ENCODE measurements around the gene GRID1.

GRID1 gene

DNA sequence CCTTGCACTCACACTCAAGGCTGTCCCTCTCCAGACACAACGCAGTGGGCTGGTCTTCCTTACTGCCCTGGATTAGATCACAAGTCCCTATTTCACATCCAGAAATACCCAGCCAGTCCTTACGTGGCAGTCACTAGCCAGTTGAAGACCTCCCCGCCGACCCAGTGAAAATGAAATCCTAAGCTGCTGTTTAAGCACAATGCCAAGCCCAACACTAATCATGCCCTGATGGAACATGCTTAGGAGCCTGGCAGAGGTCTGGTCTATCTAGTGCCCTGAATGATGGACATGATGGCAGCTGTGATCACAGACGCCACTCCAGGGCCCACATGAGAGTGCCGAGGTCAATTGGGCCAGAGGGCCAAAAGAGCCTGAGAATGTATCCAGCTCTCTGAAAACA lies 389.0 kb downstream of the GRID1 start:
- DNase-seq (ENCODE audit: insufficient read length, low spot score): no peak
- no peak for FAIRE-seq
- TF ChIP-seq POLR2AphosphoS5 (IDR thresholded peaks at IDR 0.05; ENCODE audit: low read depth, low read length): no peak

DNA sequence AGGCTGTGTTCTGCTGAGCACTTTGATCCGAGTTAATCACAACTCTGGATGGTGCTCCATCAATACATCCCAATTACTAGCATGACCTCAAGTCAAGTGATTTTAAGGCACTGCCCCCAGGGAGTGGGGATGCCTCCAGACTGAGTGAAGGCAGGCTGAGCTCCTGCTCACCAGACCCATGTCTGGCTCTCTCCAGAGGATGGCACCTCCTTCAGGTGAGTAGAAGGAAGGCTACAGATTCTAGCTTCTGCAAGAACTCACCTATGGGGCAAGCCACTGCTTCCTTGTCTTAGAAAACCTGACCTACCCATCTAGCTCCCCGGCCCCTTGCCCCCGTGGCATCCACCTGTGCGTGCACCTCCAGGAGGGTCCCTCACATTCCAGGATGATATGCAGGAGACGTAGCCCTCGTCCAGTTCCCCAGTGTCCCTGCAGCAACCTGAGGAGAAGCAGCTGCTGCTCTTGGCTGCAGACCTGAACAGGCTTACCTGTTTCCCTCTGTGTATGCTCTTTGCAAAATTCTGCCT lies 390.3 kb downstream of the GRID1 start:
- FAIRE-seq (no peak), DNase-seq (ENCODE audit: insufficient read length, low spot score) (no peak)
- TF ChIP-seq TAF1 (IDR thresholded peaks at IDR 0.05; ENCODE audit: low read depth, low read length) (no peak), POU2F2 (IDR thresholded peaks at IDR 0.05; ENCODE audit: low read depth, low read length) (no peak), PAX5 (IDR thresholded peaks at IDR 0.05; ENCODE audit: insufficient read depth, low read length, severe bottlenecking) (no peak), SPI1 (IDR thresholded peaks at IDR 0.05; ENCODE audit: low read depth, low read length) (no peak), POLR2AphosphoS5 (IDR thresholded peaks at IDR 0.05; ENCODE audit: low read depth, low read length) (no peak), POLR2A (IDR thresholded peaks at IDR 0.05; ENCODE audit: low read depth, low read length) (no peak)

- DNase-seq (ENCODE audit: insufficient read length, low spot score) (no peak), FAIRE-seq (no peak)
- no peak for TF ChIP-seq SPI1 (IDR thresholded peaks at IDR 0.05; ENCODE audit: low read depth, low read length)
- no peak for TF ChIP-seq PAX5 (IDR thresholded peaks at IDR 0.05; ENCODE audit: insufficient read depth, low read length, severe bottlenecking)
- TF ChIP-seq POLR2AphosphoS5 (IDR thresholded peaks at IDR 0.05; ENCODE audit: low read depth, low read length): no peak
- no peak for TF ChIP-seq POLR2A (IDR thresholded peaks at IDR 0.05; ENCODE audit: low read depth, low read length)
- no peak for TF ChIP-seq TAF1 (IDR thresholded peaks at IDR 0.05; ENCODE audit: low read depth, low read length)
- TF ChIP-seq POU2F2 (IDR thresholded peaks at IDR 0.05; ENCODE audit: low read depth, low read length): no peak
Measured at GRCh38 chr10:85971494-85971893, 395.1 kb downstream of the GRID1 start.

DNA sequence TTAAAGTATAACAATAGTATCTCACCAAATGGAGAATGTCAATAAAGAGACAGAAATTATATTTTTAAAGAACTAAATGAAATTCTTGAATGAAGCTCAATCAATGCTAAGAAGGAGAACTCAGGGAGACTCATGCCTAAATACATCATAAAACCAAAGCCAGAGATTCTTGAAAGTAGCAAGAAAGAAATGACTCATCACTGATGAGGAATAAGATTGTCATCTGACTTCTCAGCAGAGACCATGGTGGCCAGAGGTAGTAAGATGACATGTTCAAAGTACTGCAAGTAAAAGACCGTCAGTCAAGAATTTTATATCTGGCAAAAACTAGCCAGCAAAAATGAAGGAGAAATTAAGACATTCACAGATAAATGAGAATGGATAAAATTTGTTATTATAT lies 399.0 kb downstream of the GRID1 start:
- FAIRE-seq (no peak), DNase-seq (ENCODE audit: insufficient read length, low spot score) (no peak)
- no peak for TF ChIP-seq POLR2AphosphoS5 (IDR thresholded peaks at IDR 0.05; ENCODE audit: low read depth, low read length)
- no peak for TF ChIP-seq PAX5 (IDR thresholded peaks at IDR 0.05; ENCODE audit: insufficient read depth, low read length, severe bottlenecking)
- no peak for TF ChIP-seq TAF1 (IDR thresholded peaks at IDR 0.05; ENCODE audit: low read depth, low read length)
- TF ChIP-seq POU2F2 (IDR thresholded peaks at IDR 0.05; ENCODE audit: low read depth, low read length): no peak
- no peak for TF ChIP-seq SPI1 (IDR thresholded peaks at IDR 0.05; ENCODE audit: low read depth, low read length)
- no peak for TF ChIP-seq POLR2A (IDR thresholded peaks at IDR 0.05; ENCODE audit: low read depth, low read length)

- TF ChIP-seq POLR2A (IDR thresholded peaks at IDR 0.05; ENCODE audit: low read depth, low read length) (no peak), TAF1 (IDR thresholded peaks at IDR 0.05; ENCODE audit: low read depth, low read length) (no peak), SPI1 (IDR thresholded peaks at IDR 0.05; ENCODE audit: low read depth, low read length) (no peak), POU2F2 (IDR thresholded peaks at IDR 0.05; ENCODE audit: low read depth, low read length) (no peak), PAX5 (IDR thresholded peaks at IDR 0.05; ENCODE audit: insufficient read depth, low read length, severe bottlenecking) (no peak), POLR2AphosphoS5 (IDR thresholded peaks at IDR 0.05; ENCODE audit: low read depth, low read length) (no peak)
- no peak for FAIRE-seq
- DNase-seq (ENCODE audit: insufficient read length, low spot score): no peak
Measured at GRCh38 chr10:85961479-85962067, 405.0 kb downstream of the GRID1 start.

DNA sequence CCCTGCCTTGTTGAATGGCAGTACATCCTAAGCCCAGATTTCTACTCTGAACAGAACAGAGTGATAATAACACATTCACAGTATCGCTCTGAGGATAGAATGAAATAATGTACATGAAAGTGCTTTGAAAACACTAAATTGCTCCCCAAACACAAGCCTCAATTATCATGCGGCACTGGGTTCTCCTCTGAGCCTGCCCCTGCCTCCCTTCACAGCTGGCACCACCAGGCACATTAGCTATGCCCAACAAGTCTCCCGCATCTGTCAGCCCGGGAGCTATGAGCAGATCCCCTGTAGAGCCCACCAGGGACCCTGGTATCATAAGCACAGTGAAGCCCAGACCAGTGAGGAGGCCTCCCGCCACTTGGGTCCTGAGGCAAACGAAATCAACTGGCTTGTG lies 405.5 kb downstream of the GRID1 start:
- no peak for FAIRE-seq
- TF ChIP-seq POLR2A (IDR thresholded peaks at IDR 0.05; ENCODE audit: low read depth, low read length): no peak
- TF ChIP-seq POLR2AphosphoS5 (IDR thresholded peaks at IDR 0.05; ENCODE audit: low read depth, low read length): no peak
- TF ChIP-seq PAX5 (IDR thresholded peaks at IDR 0.05; ENCODE audit: insufficient read depth, low read length, severe bottlenecking): no peak
- TF ChIP-seq POU2F2 (IDR thresholded peaks at IDR 0.05; ENCODE audit: low read depth, low read length): no peak
- TF ChIP-seq TAF1 (IDR thresholded peaks at IDR 0.05; ENCODE audit: low read depth, low read length): no peak
- no peak for TF ChIP-seq SPI1 (IDR thresholded peaks at IDR 0.05; ENCODE audit: low read depth, low read length)
- no peak for DNase-seq (ENCODE audit: insufficient read length, low spot score)

GRCh38 chr10:85959239-85959638 lies 407.4 kb downstream of the GRID1 start:
- DNase-seq (ENCODE audit: insufficient read length, low spot score) (no peak), FAIRE-seq (no peak)
- TF ChIP-seq PAX5 (IDR thresholded peaks at IDR 0.05; ENCODE audit: insufficient read depth, low read length, severe bottlenecking): no peak
- no peak for TF ChIP-seq POU2F2 (IDR thresholded peaks at IDR 0.05; ENCODE audit: low read depth, low read length)
- no peak for TF ChIP-seq TAF1 (IDR thresholded peaks at IDR 0.05; ENCODE audit: low read depth, low read length)
- no peak for TF ChIP-seq POLR2A (IDR thresholded peaks at IDR 0.05; ENCODE audit: low read depth, low read length)
- TF ChIP-seq POLR2AphosphoS5 (IDR thresholded peaks at IDR 0.05; ENCODE audit: low read depth, low read length): no peak
- no peak for TF ChIP-seq SPI1 (IDR thresholded peaks at IDR 0.05; ENCODE audit: low read depth, low read length)

DNA sequence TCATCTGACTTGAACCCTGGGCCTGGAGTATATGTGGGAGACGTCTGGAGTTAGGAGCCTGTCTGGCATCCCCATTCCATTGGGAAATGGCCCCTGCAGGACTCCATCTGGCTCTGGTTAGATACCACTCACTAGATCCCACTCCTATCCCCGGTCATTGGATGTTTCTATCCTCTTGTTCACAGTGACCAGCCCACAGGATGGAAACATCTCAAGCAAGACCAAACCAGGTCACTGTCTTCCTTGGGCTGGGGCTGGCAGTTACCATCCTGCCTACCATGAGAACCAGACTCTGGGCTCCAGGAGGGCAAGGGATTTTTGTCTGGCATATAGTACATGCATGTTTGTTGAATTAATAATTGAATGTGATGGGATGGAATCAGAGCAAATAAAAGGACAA lies 415.7 kb downstream of the GRID1 start:
- TF ChIP-seq POLR2AphosphoS5 (IDR thresholded peaks at IDR 0.05; ENCODE audit: low read depth, low read length) (no peak), TAF1 (IDR thresholded peaks at IDR 0.05; ENCODE audit: low read depth, low read length) (no peak), POLR2A (IDR thresholded peaks at IDR 0.05; ENCODE audit: low read depth, low read length) (no peak), SPI1 (IDR thresholded peaks at IDR 0.05; ENCODE audit: low read depth, low read length) (no peak), PAX5 (IDR thresholded peaks at IDR 0.05; ENCODE audit: insufficient read depth, low read length, severe bottlenecking) (no peak), POU2F2 (IDR thresholded peaks at IDR 0.05; ENCODE audit: low read depth, low read length) (no peak)
- FAIRE-seq: no peak
- DNase-seq (ENCODE audit: insufficient read length, low spot score): no peak

GRCh38 chr10:85946713-85947326 lies 419.8 kb downstream of the GRID1 start:
- no peak for DNase-seq (ENCODE audit: insufficient read length, low spot score)
- TF ChIP-seq SPI1 (IDR thresholded peaks at IDR 0.05; ENCODE audit: low read depth, low read length) (peak; percentile 86), PAX5 (IDR thresholded peaks at IDR 0.05; ENCODE audit: insufficient read depth, low read length, severe bottlenecking) (no peak), POLR2AphosphoS5 (IDR thresholded peaks at IDR 0.05; ENCODE audit: low read depth, low read length) (no peak), TAF1 (IDR thresholded peaks at IDR 0.05; ENCODE audit: low read depth, low read length) (no peak), POU2F2 (IDR thresholded peaks at IDR 0.05; ENCODE audit: low read depth, low read length) (no peak)
- FAIRE-seq: peak; percentile 91

GRCh38 chr10:85936161-85936560 lies 430.4 kb downstream of the GRID1 start:
- FAIRE-seq (no peak), DNase-seq (ENCODE audit: insufficient read length, low spot score) (no peak)
- no peak for TF ChIP-seq SPI1 (IDR thresholded peaks at IDR 0.05; ENCODE audit: low read depth, low read length)
- no peak for TF ChIP-seq TAF1 (IDR thresholded peaks at IDR 0.05; ENCODE audit: low read depth, low read length)
- TF ChIP-seq PAX5 (IDR thresholded peaks at IDR 0.05; ENCODE audit: insufficient read depth, low read length, severe bottlenecking): no peak
- no peak for TF ChIP-seq POLR2A (IDR thresholded peaks at IDR 0.05; ENCODE audit: low read depth, low read length)
- TF ChIP-seq POLR2AphosphoS5 (IDR thresholded peaks at IDR 0.05; ENCODE audit: low read depth, low read length): no peak
- TF ChIP-seq POU2F2 (IDR thresholded peaks at IDR 0.05; ENCODE audit: low read depth, low read length): no peak

Measured in GM12891 (cell line).